Activated CD4-positive, alpha-beta T cell treated with anti-CD3 and anti-CD28 coated beads, Interleukin-2, amount 50 U/mL, for 48 hours (primary cell): ENCODE results near the gene CRK.

ENCODE experiments used
- DNase-seq, 2 experiments: peaks; one replicate each; pipeline ENCODE4 v3.0.0-alpha.2; 2020

The CRK gene

GRCh38 chr17:1485423-1486376, 29.7 kb upstream of the CRK start:
- DNase-seq, result peak; percentile 70 to 74

GRCh38 chr17:1484676-1485422, 28.8 kb upstream of the CRK start:
- peak; percentile 25 to 29 for DNase-seq

DNA sequence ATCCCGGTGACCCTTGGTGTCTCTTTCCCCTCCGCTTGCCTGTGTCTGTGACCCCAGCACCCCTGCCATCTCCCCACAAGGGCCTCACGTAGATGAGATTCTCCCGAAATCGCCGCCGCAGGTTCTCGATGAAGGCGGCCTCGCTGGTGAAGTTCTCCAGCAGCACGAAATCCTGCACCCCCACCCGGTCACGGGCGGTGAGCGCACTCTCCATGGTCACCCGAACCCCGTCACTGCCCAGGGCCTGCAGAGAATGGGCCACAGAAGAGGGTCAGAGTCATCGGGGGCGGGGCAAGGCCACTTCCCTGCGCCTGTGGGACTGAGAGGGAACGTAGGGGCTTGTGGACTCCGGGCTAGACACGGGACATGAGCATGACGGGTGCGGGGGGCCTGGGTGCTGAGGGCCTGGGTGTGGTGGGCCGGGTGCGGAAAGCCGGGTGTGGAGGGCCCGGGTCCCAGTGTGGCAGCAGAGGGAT, 28.1 kb upstream of the CRK start:
- no peak for DNase-seq

GRCh38 chr17:1482680-1483079, 26.6 kb upstream of the CRK start:
- DNase-seq, result no peak

DNA sequence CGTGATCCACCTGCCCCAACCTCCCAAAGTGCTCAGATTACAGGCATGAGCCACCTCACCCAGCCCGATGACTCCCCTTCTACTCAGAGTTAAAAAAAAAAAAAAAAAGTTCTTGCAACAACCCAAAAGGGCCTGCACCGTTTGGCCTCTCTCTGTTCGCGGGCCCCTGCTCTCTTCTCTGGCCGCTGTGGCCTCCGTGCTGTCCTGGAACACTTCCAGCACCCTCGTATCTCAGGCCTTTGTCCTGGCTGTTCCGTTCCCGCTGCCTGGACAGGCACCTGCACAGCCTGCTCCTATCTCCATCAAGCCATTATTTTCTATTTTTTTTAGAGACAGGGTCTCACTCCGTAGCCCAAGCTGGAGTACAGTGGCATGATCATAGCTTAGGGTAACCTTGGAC, 25.7 kb upstream of the CRK start:
- no peak for DNase-seq

- DNase-seq, result no peak
Observed at GRCh38 chr17:1480747-1481465, 24.9 kb upstream of the CRK start.

- DNase-seq, result no peak
Observed at GRCh38 chr17:1478418-1478817, 22.4 kb upstream of the CRK start.

DNA sequence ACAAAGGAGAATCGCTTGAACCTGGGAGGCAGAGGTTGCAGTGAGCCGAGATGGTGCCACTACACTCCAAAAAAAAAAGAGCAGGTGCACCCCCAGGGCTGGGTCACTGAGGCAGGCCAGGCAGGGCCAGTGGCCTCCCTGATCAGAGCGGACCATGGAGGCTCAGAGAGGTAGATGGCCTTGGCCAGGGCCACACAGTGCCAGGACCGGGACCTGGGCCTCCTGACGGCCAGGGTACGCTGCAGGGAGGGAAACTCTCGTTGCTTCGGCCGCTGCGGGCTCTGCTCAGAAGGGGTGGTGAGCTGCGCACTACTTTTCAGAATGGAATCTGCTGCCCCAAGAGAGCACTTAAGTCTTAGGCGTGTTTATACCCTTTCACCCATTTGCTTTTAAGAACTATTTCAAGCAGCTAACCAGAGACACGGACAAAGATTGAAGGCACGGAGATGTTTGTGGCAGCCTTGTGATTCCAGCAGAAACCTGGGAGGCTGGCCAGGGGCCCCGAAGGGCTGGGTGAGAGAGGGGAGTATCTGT, 19.4 kb upstream of the CRK start:
- DNase-seq, result no peak

DNA sequence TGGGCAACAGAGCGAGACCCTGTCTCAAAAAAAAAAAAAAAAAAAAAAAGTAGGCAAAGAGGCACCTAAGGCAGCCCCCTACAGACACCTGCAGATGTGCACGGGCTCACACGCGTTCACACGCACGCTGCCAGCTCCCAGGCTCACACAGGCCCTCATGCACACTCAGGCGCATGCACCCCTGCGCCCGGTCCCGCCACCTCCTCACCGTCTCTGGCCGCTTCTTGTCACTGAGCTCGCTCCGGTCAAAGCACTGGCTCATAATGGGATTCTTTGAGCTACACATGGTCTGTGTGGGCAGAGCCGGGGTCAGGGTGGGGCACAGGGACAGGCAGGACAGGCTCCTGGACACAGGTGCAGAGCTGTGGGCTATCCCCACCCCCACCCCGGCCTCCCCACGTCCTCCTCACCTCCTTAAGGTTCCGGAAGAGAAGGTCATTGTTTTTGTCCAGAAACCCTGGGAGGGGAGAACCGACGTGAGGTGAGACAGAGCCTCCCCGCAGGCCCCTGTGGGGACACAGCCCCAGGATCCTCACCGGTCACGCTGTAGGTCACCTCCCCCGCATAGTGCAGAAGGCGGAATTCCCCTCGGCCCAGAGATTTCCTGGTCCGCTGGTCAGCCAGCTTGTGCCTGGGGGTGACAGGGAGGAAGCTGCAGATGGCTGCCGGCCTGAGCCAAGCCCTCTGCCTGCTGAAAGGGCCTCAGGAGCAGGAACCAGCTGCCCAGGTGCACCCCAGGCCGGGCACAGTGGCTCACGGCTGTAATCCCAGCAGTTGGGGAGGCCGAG, 18.6 kb upstream of the CRK start:
- no peak for DNase-seq

DNA sequence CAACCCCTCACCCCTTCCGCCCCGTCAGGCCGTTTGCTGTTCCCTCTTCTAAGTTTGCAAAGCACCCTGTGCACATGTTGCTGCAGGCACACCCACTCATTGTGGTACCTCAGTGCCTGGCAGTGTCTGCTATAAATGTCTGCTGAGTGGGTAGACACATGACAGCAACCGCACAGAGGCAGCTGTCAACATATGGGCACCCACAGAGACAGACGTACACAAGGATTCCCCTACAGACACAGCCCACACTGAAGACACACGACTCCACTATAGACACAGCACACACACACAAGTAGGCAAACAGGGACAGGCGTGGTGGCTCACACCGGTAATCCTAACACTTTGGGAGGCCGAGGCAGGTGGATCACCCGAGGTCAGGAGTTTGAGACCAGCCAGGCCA, 17.8 kb upstream of the CRK start:
- DNase-seq, result no peak

- peak; percentile 19 to 34 for DNase-seq
Observed at GRCh38 chr17:1473170-1473569, 17.1 kb upstream of the CRK start.

DNA sequence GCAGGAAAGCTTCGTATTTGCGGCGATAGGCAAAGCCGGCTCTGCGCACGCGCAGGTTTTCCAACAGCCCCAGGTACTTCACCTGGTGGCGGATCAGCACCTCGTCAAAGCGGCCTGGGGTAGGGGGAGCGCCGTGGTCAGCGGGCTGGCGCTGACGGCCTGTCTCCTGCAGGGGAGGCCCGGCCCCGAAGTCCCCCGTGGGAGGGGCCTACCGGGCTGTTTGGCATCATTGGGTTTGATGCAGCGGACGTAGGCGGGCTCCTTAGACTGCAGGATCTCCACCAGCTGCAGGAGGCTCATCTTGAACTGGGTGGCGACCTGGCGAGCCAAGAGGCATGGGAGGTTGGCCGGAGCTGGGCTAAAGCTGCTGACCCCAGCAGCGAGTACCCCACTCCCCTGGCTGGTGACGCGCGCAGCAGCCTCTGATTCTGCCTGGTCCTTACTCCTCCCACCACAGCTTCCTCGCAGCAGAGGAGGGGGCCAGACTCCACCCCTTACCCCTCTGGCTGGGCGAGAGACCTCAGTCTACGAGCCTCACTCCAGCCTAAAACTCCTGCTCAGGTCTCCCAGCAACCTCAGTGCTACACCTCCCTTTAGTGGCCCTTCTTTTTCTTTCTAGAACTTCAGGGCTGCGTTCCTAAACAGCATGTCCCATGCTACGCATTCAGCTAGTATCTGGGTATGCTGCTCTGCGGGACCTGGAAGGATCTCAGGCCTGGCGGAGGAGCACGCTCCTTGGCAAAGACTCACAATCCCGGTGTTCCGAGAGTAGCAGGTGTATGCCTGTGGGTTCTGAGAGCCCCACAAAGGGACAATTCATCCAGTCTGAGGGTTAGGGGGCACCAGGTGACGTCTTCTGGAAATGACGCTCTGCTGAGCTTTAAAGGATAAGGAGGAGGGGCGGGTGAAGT, 16.1 kb upstream of the CRK start:
- DNase-seq, result no peak

DNA sequence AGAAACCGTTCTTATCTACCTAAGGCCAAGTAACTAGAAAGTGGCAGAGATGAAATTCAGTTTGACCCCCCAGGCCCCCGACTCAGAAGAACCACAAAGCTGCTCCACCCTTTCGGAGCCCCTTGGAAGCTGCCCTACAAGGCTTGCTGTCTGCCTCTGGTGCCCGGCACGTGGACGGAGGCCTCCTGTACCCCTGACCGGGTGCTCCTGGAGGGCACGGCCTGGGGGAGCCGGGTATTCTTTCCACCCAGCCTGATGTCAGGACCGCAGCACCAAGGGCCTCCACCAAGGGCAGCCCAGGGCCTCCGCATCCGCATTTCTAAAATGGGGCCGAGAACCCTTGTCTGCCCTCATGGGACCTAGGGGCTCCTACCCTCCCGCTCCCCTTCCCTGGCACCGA, 15.5 kb upstream of the CRK start:
- no peak for DNase-seq

GRCh38 chr17:1470755-1471462, 14.9 kb upstream of the CRK start:
- DNase-seq, result no peak

DNA sequence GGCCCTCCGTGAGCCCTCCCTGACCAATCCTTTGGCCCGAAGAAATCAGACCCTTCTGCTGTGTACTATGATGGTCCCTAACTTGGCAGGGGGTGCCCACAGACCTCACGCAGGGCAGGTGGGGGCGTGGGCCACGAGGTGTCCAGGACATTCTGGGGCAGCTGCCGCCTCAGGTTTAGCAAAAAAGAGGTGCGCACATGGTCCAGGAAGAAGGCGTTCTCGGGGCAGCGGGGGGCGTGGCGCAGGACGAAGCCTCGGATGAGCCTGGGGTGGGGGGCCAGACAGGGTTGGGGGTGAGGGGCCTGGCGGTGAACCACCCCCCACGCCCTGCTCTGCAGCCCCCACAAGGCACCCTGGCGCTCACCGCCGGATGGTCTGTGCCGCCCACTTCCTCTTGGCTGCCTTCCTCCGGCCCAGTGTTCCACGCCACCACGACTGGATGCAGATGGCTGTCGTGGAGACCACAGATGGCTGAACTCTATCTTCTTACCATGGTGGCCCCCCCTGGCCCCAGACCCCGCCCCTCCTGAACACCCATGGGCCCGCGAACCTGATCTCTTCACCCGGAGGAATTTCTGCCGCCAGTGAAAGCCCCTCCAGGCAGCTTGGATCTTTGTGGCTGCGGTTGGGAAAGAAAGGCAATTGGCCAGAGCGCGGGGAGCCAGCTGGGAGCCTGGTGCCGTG, 14.2 kb upstream of the CRK start:
- no peak for DNase-seq

DNA sequence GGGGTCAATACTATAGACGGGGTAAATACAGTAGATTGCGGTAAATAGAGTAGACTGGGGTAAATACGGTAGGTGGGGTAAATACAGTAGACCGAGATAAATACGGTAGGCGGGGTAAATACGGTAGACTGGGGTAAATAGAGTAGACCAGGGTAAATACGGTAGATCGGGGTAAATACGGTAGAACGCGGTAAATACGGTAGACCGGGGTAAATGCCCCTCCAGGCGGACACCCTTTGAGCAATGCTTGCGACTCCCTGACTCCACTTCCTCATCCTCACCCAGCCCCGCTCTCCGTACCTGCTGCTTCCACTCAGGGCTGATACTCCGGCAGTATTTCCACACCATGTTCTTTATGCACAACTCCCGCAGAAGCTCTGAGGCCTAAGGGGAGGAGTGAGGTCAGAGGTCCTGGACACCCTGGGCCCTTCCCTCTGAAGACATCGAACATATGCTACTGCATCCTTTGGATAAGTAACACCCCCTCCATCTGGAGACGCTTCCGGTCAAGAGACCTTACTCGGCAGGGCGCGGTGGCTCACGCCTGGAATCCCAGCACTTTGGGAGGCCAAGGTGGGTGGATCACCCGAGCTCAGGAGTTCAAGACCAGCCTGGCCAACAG, 13.3 kb upstream of the CRK start:
- no peak for DNase-seq

- no peak for DNase-seq
Observed at GRCh38 chr17:1467898-1468492, 12.0 kb upstream of the CRK start.

- no peak for DNase-seq
Observed at GRCh38 chr17:1467258-1467657, 11.2 kb upstream of the CRK start.

DNA sequence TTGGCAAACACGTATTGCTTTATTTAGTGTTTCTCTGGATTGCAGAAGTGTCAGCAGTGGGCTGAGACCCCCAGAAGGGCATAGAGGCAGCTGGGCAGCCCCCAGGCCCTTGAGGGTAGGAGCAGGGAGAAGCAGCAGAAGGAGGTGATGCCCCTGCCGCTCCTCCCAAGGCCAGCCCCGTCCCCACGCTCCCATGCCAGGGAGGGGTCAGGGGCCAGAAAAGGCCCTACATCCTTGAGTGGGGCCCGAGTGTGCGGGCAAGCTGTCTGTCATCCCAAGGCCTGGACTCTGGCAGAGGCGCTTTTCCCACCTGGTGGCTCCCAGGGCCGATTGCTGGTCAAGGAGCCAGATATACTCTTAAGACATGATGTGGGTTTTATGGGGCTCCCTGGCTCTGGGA, 8.2 kb upstream of the CRK start:
- DNase-seq, result no peak
